Esophagus squamous epithelium (tissue), 5 donors: ENCODE measurements around the gene CSMD2. TPM values are rescaled to one million over a fixed set of nuclear protein-coding genes. Genes with fewer than 3 reads are reported as not detected.
"Not testable (repeated sequence)": the region's sequence is repeated elsewhere in the genome, so short reads cannot be mapped to it uniquely, and the experiment has no call there.

ENCODE experiments used
- DNase-seq: peaks from one replicate; lab custom pipeline; 2025; lab: John Stamatoyannopoulos, UW
- H3K27ac ChIP-seq, 4 donors: fragments of 200-600 bp; sonication (generic); one replicate each; pipeline ENCODE4 v1.5.1; 2016 to 2019; ENCODE audit warnings: mild to moderate bottlenecking in 1 of 4
- H3K27me3 ChIP-seq, 4 donors: fragments of 200-600 bp; sonication (generic); 1 replicate in 3 of 4; 2 replicates in 1 of 4; pipeline versions ENCODE4 v1.5.1 to v1.6.0; 2017 to 2021; ENCODE audit warnings: antibody characterized with exemption in 1 of 4
- H3K36me3 ChIP-seq, 3 donors: fragments of 200-600 bp; sonication (generic); one replicate each; pipeline ENCODE4 v1.5.1; 2016 to 2019
- H3K4me1 ChIP-seq, 3 donors: fragments of 200-600 bp; sonication (generic); one replicate each; pipeline ENCODE4 v1.5.1; 2017 to 2019
- H3K4me3 ChIP-seq, 4 donors: fragments of 200-600 bp; sonication (generic); 1 replicate in 3 of 4; 2 replicates in 1 of 4; pipeline ENCODE4 v1.5.1; 2016 to 2019; ENCODE audit warnings: mild to moderate bottlenecking in 2 of 4, moderate library complexity in 1 of 4
- H3K9me3 ChIP-seq, 3 donors: fragments of 200-600 bp; sonication (generic); one replicate each; pipeline ENCODE4 v1.5.1; 2016 to 2019
- POLR2A ChIP-seq, 4 donors: fragments of 450-650 bp; IDR thresholded peaks; one replicate each; pipeline ENCODE4 v1.6.1; 2017; ENCODE audit warnings: antibody characterized with exemption in 4 of 4, mild to moderate bottlenecking in 4 of 4, moderate library complexity in 3 of 4
- WGBS, 2 donors: methylation state at CpG; one replicate each; pipeline ENCODE4 v1.1.5; 2018; 5-methylcytosine and 5-hydroxymethylcytosine counted together
- intact Hi-C: fragments of 100-400 bp; cut with DNase I; formaldehyde crosslinking; loops from one replicate; pipeline ENCODE4 v1.15.0; 2022
- total RNA-seq, 4 donors: library from RNA; depleted of rRNA; stranded (reverse); fragments of >200 nt; gene quantifications; one replicate each; pipeline ENCODE4 v1.1.0, GENCODE V29; 2016
- TF ChIP-seq, protein P1 (sequence below), 6 experiments: fragments of 450-650 bp in 4 of 6; fragments of 200-600 bp in 2 of 6; sonication (generic) in 2 of 6; IDR thresholded peaks; one replicate each; pipeline ENCODE4 v1.5.1; 2016 to 2019; ENCODE audit warnings: antibody characterized with exemption in 6 of 6, mild to moderate bottlenecking in 4 of 6, moderate library complexity in 4 of 6
- donor health status: DM: yes; HTN: yes; CAD: no.

The CSMD2 gene
- total RNA-seq, 4 donors from 2014 or later: under 0.01 to 0.13 TPM; not detected in 2

DNA sequence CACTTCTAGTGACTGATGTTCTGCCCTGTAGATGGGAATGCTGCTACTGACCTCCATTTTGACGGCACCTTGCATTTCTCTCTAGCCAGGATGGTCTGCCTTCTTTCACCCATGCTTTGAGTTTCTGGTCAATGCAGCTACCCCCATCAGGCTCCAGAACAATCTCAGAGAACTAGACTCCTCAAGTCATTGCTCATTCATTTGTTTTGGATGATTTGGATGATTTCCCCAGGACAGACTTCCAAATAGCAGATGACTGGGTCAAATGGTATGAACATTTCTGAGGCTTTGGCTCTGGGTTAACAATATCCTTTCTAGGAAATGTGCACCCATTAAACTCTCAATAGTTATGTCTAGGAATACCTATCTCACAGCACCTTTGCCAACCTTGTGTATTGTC lies 63.9 kb downstream of the CSMD2 start:
- TF ChIP-seq, protein P1, sequence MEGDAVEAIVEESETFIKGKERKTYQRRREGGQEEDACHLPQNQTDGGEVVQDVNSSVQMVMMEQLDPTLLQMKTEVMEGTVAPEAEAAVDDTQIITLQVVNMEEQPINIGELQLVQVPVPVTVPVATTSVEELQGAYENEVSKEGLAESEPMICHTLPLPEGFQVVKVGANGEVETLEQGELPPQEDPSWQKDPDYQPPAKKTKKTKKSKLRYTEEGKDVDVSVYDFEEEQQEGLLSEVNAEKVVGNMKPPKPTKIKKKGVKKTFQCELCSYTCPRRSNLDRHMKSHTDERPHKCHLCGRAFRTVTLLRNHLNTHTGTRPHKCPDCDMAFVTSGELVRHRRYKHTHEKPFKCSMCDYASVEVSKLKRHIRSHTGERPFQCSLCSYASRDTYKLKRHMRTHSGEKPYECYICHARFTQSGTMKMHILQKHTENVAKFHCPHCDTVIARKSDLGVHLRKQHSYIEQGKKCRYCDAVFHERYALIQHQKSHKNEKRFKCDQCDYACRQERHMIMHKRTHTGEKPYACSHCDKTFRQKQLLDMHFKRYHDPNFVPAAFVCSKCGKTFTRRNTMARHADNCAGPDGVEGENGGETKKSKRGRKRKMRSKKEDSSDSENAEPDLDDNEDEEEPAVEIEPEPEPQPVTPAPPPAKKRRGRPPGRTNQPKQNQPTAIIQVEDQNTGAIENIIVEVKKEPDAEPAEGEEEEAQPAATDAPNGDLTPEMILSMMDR (IDR thresholded peaks at IDR 0.05): no peak
- no peak for TF ChIP-seq POLR2A (IDR thresholded peaks at IDR 0.05)
- H3K27ac ChIP-seq: no peak overlapping the region
- H3K27me3 ChIP-seq: peaks cover 0 to 3% (median 0%) of the 10 kb centered on the region in 4 donors
- DNase-seq: no peak
- no peaks in the 10 kb centered on the region for H3K9me3 ChIP-seq
- H3K36me3 ChIP-seq: no peaks in the 10 kb centered on the region
- H3K4me3 ChIP-seq: no peak overlapping the region
- WGBS, 2 donors: 73 to 100% methylated on average over 1 of the region's 1 CpG
- intact Hi-C loops: no loop called here
- no peaks in the 10 kb centered on the region for H3K4me1 ChIP-seq

DNA sequence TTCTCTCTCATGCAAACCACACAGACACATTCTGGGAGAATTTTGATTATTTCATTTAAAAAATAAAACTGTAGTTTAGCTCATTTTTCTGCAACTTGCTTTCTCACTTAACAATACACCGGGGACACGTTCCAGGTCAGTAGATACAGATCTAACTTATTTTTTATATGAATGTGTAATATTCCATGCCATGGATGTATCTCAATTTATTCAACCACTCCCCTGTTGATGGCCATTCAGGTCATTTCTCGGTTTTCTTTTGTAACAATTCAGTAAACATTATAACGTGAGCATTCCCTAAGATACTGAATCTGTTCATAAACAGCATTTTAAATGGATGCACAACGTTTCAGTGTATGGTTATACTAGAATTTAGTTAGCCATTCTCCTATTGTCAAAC lies 64.7 kb downstream of the CSMD2 start:
- H3K36me3 ChIP-seq: no peaks in the 10 kb centered on the region
- no peak for DNase-seq
- H3K9me3 ChIP-seq: no peaks in the 10 kb centered on the region
- no peak for TF ChIP-seq POLR2A (IDR thresholded peaks at IDR 0.05)
- TF ChIP-seq, protein P1 (IDR thresholded peaks at IDR 0.05): no peak
- no peaks in the 10 kb centered on the region for H3K27me3 ChIP-seq
- H3K27ac ChIP-seq: no peak overlapping the region
- no peak overlapping the region for H3K4me3 ChIP-seq
- WGBS, 2 donors: 63 to 76% methylated on average over 5 of the region's 5 CpGs
- intact Hi-C loops: no loop called here
- no peaks in the 10 kb centered on the region for H3K4me1 ChIP-seq

GRCh38 chr1:34092399-34092798 lies 72.6 kb downstream of the CSMD2 start:
- H3K9me3 ChIP-seq, DNase-seq, H3K4me1 ChIP-seq, H3K4me3 ChIP-seq, H3K27ac ChIP-seq, intact Hi-C loops, H3K27me3 ChIP-seq, H3K36me3 ChIP-seq: not testable (repeated sequence)
- WGBS, 2 donors: 89 to 92% methylated on average over 5 to 19 of the region's 27 CpGs

DNA sequence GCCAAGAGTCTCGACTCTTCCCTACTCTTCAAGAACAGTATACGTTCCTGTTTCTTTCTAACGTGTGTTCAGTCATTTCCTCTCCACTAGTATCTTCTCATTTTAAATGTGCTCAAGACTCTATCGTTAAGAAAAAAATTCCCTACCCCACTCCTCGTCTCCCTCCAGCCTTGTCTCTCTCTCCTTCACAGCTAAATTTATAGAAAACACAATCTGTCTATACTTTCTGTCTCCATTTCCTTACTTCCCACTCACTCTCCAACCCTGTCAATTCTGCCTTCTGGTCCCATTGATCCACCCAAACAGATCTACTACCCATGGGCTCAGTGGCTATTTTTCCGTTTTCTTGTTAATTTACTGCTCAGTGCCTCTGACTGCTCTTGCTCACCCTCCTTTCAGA lies 75.3 kb downstream of the CSMD2 start:
- Histone ChIP-seq H3K4me1 (no peaks in the 10 kb centered on the region), H3K27ac (no peak overlapping the region), H3K4me3 (no peak overlapping the region), H3K27me3 (no peaks in the 10 kb centered on the region), H3K36me3 (no peaks in the 10 kb centered on the region), H3K9me3 (no peaks in the 10 kb centered on the region)
- WGBS, 2 donors: 69 to 71% methylated on average over 6 of the region's 6 CpGs
- no peak for TF ChIP-seq POLR2A (IDR thresholded peaks at IDR 0.05)
- TF ChIP-seq, protein P1 (IDR thresholded peaks at IDR 0.05): no peak
- DNase-seq: no peak
- intact Hi-C loops: no loop called here

DNA sequence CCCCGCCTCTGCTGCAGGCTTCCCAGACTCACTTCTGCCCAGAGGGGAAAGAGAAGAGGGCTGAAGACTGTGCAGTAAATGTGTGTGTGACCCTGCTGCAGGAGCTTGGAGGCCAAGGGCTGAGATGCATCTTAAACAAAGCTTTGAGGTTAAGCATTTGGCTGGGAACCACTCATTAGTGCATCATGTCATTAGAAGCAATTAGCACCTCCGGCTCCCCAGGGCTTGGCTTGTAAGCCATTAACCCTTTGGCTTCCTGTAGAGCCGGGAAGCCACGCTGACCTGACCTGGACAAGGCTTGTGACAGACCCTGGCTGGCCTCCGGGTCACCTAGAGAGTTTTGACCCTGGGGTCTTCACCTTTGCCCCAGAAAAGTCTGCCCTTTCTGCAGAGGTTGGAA lies 77.0 kb downstream of the CSMD2 start:
- H3K9me3 ChIP-seq: no peaks in the 10 kb centered on the region
- no peaks in the 10 kb centered on the region for H3K27me3 ChIP-seq
- DNase-seq: no peak
- no peaks in the 10 kb centered on the region for H3K36me3 ChIP-seq
- H3K4me1 ChIP-seq: no peaks in the 10 kb centered on the region
- 27 to 46% methylated on average over 3 to 4 of the region's 5 CpGs for WGBS, 2 donors
- TF ChIP-seq, protein P1 (IDR thresholded peaks at IDR 0.05): no peak
- no peak for TF ChIP-seq POLR2A (IDR thresholded peaks at IDR 0.05)
- intact Hi-C loops: no loop called here
- no peak overlapping the region for H3K27ac ChIP-seq
- no peak overlapping the region for H3K4me3 ChIP-seq

DNA sequence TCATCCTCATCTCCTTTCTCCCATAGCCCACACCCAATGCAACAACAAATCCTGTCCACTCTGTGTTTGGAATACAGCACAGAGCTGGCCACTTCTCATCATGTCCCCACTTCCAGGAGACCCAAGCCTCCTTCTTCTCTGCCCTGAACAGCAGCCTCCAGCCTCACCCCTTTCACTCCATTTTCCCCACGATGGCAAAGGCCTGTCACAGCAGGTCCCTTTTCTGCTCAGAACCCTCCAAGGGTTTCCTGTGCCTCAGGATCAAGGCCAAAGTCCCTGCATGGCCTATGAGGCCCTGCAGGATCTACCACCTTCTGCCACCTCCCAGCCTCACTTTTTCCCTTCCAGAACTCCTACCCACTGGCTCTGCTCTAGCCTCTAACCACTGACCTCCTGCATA lies 78.5 kb downstream of the CSMD2 start:
- H3K27ac ChIP-seq: no peak overlapping the region
- no peaks in the 10 kb centered on the region for H3K4me1 ChIP-seq
- WGBS, 2 donors: 25 to 31% methylated on average over 1 of the region's 1 CpG
- no peaks in the 10 kb centered on the region for H3K36me3 ChIP-seq
- TF ChIP-seq POLR2A (IDR thresholded peaks at IDR 0.05): no peak
- TF ChIP-seq, protein P1 (IDR thresholded peaks at IDR 0.05): no peak
- DNase-seq: no peak
- H3K27me3 ChIP-seq: no peaks in the 10 kb centered on the region
- H3K4me3 ChIP-seq: no peak overlapping the region
- H3K9me3 ChIP-seq: no peaks in the 10 kb centered on the region
- intact Hi-C loops: no loop called here
